Neural progenitor cell (in vitro differentiated cells): ENCODE results near the gene SFR1. TPM values are rescaled to one million over a fixed set of nuclear protein-coding genes. Genes with fewer than 3 reads are reported as not detected.

Source experiments
- DNase-seq: peaks from one replicate; pipeline ENCODE4 v3.0.0-alpha.2; 2016; ENCODE audit warnings: low spot score
- H2AFZ ChIP-seq: fragments of 200-600 bp; sonication (generic); replicated peaks from 2 replicates; pipeline ENCODE4 v1.6.1; 2016; ENCODE audit warnings: antibody characterized with exemption
- H3F3A ChIP-seq: fragments of 200-600 bp; sonication (generic); 2 replicates; pipeline ENCODE4 v1.6.1; 2016; ENCODE audit warnings: antibody characterized with exemption, low read depth
- H3K27ac ChIP-seq: fragments of 200-600 bp; sonication (generic); 2 replicates; pipeline ENCODE4 v1.5.1; 2016; ENCODE audit warnings: mild to moderate bottlenecking
- H3K27me3 ChIP-seq: fragments of 200-600 bp; sonication (generic); 2 replicates; pipeline ENCODE4 v1.6.1; 2016; ENCODE audit warnings: mild to moderate bottlenecking, moderate library complexity
- H3K36me3 ChIP-seq: fragments of 200-600 bp; sonication (generic); 2 replicates; pipeline ENCODE4 v1.5.1; 2016
- H3K4me1 ChIP-seq: fragments of 200-600 bp; sonication (generic); 2 replicates; pipeline ENCODE4 v1.6.1; 2016; ENCODE audit warnings: mixed run types
- H3K4me2 ChIP-seq: fragments of 200-600 bp; sonication (generic); 2 replicates; pipeline ENCODE4 v1.6.1; 2016
- H3K4me3 ChIP-seq: fragments of 200-600 bp; sonication (generic); 2 replicates; pipeline ENCODE4 v1.5.1; 2016
- H3K79me2 ChIP-seq: fragments of 200-600 bp; sonication (generic); 2 replicates; pipeline ENCODE4 v1.6.1; 2016; ENCODE audit warnings: low read depth
- H3K9ac ChIP-seq: fragments of 200-600 bp; sonication (generic); 2 replicates; pipeline ENCODE4 v1.6.1; 2016
- H3K9me3 ChIP-seq: fragments of 200-600 bp; sonication (generic); 2 replicates; pipeline ENCODE4 v1.5.1; 2016; ENCODE audit warnings: low read depth
- H4K20me1 ChIP-seq: fragments of 200-600 bp; sonication (generic); 2 replicates; pipeline ENCODE4 v1.6.1; 2016; ENCODE audit warnings: low read depth
- H3K27ac Mint-ChIP-seq: 3 replicates; pipeline ENCODE4 v1.8.0; 2021; ENCODE audit warnings: mixed read lengths
- H3K27me3 Mint-ChIP-seq: 2 replicates; pipeline ENCODE4 v1.8.0; 2022; ENCODE audit warnings: low read depth, mild to moderate bottlenecking, inconsistent platforms, moderate library complexity, mixed read lengths; ENCODE audit not compliant: insufficient read depth
- H3K36me3 Mint-ChIP-seq: 3 replicates; pipeline ENCODE4 v1.8.0; 2021; ENCODE audit warnings: mixed read lengths
- H3K4me1 Mint-ChIP-seq: 3 replicates; pipeline ENCODE4 v1.8.0; 2021; ENCODE audit warnings: mixed read lengths
- H3K4me3 Mint-ChIP-seq: 3 replicates; pipeline ENCODE4 v1.8.0; 2021; ENCODE audit warnings: mild to moderate bottlenecking, moderate library complexity, mixed read lengths
- H3K9me3 Mint-ChIP-seq: 3 replicates; pipeline ENCODE4 v1.8.0; 2020; ENCODE audit warnings: mixed read lengths
- EZH2 ChIP-seq: fragments of 200-600 bp; sonication (generic); IDR thresholded peaks from 2 replicates; pipeline ENCODE4 v1.6.1; 2017; ENCODE audit warnings: antibody characterized with exemption, mild to moderate bottlenecking, moderate library complexity
- EZH2phosphoT487 ChIP-seq: fragments of 200-600 bp; sonication (generic); IDR thresholded peaks from 2 replicates; pipeline ENCODE4 v1.6.1; 2017; ENCODE audit warnings: antibody characterized with exemption
- total RNA-seq: library from RNA; depleted of rRNA; stranded (reverse); fragments of >200 nt; gene quantifications from 2 replicates; pipeline ENCODE4 v1.2.3, GENCODE V29; 2015; ENCODE audit warnings: low replicate concordance
- TF ChIP-seq, protein P1 (sequence below): fragments of 200-600 bp; sonication (generic); IDR thresholded peaks from 2 replicates; pipeline ENCODE4 v1.5.1; 2017; ENCODE audit warnings: antibody characterized with exemption, mild to moderate bottlenecking

The SFR1 gene
- total RNA-seq, 1 donor from 2014 or later = 18.2 TPM

DNA sequence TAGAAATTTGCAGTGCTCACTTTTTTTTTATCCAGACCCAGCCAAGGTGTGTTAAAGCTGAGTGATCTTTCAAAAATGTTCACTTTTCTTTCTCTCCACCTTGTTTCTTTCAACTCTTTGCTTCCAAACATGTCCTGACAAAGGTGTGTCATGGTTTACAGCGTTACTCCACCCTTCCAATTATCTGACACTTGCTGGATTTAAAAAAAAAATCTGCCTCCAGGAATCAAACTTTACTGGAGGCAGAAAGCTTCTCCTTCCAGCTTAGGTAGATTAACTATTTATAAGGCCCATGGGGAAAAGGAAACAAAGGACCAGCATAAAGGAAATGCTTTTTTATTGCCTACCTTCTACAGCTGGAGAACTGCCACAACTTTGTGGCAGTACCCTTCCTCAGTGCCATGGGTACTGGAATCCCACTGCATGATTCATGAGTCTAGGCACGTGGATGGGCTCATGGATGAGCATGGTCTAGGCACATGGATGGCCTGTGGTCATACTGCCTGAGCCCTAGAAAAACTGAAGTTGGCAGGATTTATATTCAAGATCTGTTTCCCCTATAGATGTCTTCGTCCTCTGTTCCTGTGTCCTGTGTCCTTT is 36.1 kb upstream of the SFR1 start, which contains the start of gene COL17A1:
COL17A1 (minus strand) TSS at position 80 of the 600 bp plus-strand sequence. CDS start 5,207 bp downstream, outside the sequence.
- no peaks in the 10 kb centered on the region for H3K9me3 Mint-ChIP-seq
- H3K4me2 ChIP-seq = no peak within 1 kb of the TSS

DNA sequence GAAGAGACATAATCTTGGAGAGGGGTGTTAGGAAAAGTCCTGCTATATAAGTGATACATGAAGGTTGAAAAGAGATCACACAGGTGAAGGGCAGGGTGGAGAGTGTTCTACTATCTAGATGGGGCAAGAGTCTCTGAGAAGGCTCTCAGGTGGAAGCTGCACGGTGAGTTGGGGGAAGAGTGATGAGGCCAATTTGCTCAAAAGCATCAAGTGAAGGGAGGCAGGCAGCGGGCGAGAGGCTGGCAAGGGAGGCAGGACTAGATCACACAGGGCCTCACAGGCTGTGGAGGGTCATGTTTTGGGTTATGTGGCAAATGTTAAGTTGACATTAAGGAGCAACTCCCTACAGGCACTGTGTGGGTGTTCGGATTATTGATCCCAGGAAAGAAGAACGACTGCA is 33.7 kb upstream of the SFR1 start:
- no peaks in the 10 kb centered on the region for H3K4me1 ChIP-seq
- Mint-ChIP-seq H3K4me1 (peaks cover 11% of the 10 kb centered on the region), H3K4me3 (no peak overlapping the region), H3K36me3 (no peaks in the 10 kb centered on the region), H3K27ac (no peak overlapping the region), H3K9me3 (no peaks in the 10 kb centered on the region), H3K27me3 (no peaks in the 10 kb centered on the region)
- H3K79me2 ChIP-seq = no peaks in the 10 kb centered on the region
- no peak overlapping the region for H3K27ac ChIP-seq
- no peak overlapping the region for H3K4me2 ChIP-seq
- no peaks in the 10 kb centered on the region for H3K36me3 ChIP-seq
- no peak overlapping the region for H3K4me3 ChIP-seq
- no peak for DNase-seq
- no peaks in the 10 kb centered on the region for H3K9me3 ChIP-seq
- H2AFZ ChIP-seq = no peak overlapping the region
- no peaks in the 10 kb centered on the region for H3F3A ChIP-seq
- no peak for TF ChIP-seq EZH2
- TF ChIP-seq, protein P1, sequence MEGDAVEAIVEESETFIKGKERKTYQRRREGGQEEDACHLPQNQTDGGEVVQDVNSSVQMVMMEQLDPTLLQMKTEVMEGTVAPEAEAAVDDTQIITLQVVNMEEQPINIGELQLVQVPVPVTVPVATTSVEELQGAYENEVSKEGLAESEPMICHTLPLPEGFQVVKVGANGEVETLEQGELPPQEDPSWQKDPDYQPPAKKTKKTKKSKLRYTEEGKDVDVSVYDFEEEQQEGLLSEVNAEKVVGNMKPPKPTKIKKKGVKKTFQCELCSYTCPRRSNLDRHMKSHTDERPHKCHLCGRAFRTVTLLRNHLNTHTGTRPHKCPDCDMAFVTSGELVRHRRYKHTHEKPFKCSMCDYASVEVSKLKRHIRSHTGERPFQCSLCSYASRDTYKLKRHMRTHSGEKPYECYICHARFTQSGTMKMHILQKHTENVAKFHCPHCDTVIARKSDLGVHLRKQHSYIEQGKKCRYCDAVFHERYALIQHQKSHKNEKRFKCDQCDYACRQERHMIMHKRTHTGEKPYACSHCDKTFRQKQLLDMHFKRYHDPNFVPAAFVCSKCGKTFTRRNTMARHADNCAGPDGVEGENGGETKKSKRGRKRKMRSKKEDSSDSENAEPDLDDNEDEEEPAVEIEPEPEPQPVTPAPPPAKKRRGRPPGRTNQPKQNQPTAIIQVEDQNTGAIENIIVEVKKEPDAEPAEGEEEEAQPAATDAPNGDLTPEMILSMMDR = no peak
- TF ChIP-seq EZH2phosphoT487 = no peak
- H3K27me3 ChIP-seq = no peaks in the 10 kb centered on the region
- no peak overlapping the region for H3K9ac ChIP-seq
- no peaks in the 10 kb centered on the region for H4K20me1 ChIP-seq

More for the DNA sequence above, 36.1 kb upstream of the SFR1 start, which contains the start of gene COL17A1:
- Mint-ChIP-seq H3K4me3 (no peak within 1 kb of the TSS), H3K27ac (no peak within 1 kb of the TSS), H3K27me3 (no peaks in the 10 kb centered on the region), H3K36me3 (no peaks in the 10 kb centered on the region), H3K4me1 (peaks cover 16% of the 10 kb centered on the region)
- Histone ChIP-seq H3K27ac (no peak within 1 kb of the TSS), H3K9ac (no peak within 1 kb of the TSS), H3K4me1 (peaks cover 20% of the 10 kb centered on the region), H3K4me3 (no peak within 1 kb of the TSS), H3F3A (peaks cover 5% of the 10 kb centered on the region), H3K27me3 (no peaks in the 10 kb centered on the region), H4K20me1 (no peaks in the 10 kb centered on the region), H2AFZ (no peak within 1 kb of the TSS), H3K9me3 (no peaks in the 10 kb centered on the region), H3K79me2 (no peaks in the 10 kb centered on the region), H3K36me3 (no peaks in the 10 kb centered on the region)
- no peak for DNase-seq
- TF ChIP-seq, protein P1 = no peak
- TF ChIP-seq EZH2phosphoT487 (no peak), EZH2 (no peak)

DNA sequence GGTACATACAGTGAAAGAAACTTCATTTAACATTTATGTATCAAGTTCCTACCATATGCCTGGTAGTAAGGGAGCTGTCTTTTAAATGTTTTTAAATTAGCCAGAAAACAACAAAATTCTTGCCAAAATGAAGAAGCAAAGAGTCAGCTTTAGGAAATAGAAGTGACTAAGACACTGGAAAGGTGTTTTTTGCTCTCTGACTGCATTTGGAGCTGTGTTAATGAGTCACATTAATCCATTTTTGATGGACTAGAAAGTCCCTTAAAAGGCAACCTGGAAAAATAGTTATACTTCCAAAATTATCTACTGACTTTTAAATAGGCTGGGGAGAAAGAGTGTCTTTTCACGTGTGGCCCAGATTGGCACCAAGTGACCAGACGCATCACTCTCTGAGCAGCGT is 32.4 kb upstream of the SFR1 start:
- Mint-ChIP-seq H3K9me3 (peaks cover 1% of the 10 kb centered on the region), H3K36me3 (no peaks in the 10 kb centered on the region), H3K27ac (no peak overlapping the region), H3K27me3 (no peaks in the 10 kb centered on the region), H3K4me1 (peaks cover 11% of the 10 kb centered on the region), H3K4me3 (no peak overlapping the region)
- no peaks in the 10 kb centered on the region for H3K4me1 ChIP-seq
- H3K9ac ChIP-seq = no peak overlapping the region
- no peaks in the 10 kb centered on the region for H4K20me1 ChIP-seq
- H3K36me3 ChIP-seq = no peaks in the 10 kb centered on the region
- H3K27me3 ChIP-seq = no peaks in the 10 kb centered on the region
- H3K4me3 ChIP-seq = no peak overlapping the region
- DNase-seq = no peak
- no peak overlapping the region for H2AFZ ChIP-seq
- no peaks in the 10 kb centered on the region for H3K9me3 ChIP-seq
- H3K4me2 ChIP-seq = no peak overlapping the region
- TF ChIP-seq, protein P1 = no peak
- no peak for TF ChIP-seq EZH2phosphoT487
- TF ChIP-seq EZH2 = no peak
- H3F3A ChIP-seq = no peaks in the 10 kb centered on the region
- H3K27ac ChIP-seq = no peak overlapping the region
- no peaks in the 10 kb centered on the region for H3K79me2 ChIP-seq
